ENCODE results near the gene OSTN. TPM values are rescaled to one million over a fixed set of nuclear protein-coding genes. Genes with fewer than 3 reads are reported as not detected.
A peak's percentile ranks its signal among the peaks of the same experiment; 100 is the strongest.

OSTN gene
- polyA plus RNA-seq, 1 experiment = not detected

DNA sequence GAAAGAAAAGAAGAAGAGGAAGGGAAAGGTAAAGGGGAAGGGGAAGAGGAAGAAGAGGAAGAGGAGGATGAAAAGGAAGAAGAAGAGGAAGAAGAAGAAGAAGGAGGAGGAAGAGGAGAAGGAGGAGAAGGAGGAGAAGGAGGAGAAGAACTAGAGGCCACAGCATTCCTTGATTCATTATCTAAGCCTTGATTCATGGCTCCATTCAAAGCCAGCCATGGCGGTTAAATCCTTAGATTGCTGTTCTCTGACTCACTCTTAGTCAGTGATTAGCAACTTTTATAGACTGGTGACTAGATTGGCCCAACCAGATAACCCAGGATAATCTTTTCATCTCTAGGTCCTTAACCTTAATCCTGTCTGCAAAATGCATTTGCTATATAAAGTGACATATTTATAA lies 47.6 kb downstream of the OSTN start:
- peak; percentile 29 for DNase-seq (ENCODE audit: low read depth)
- ChIA-PET CTCF (interaction anchor here (0.6 kb wide), 1 partner anchor 115 kb away, joined by 4 read pairs; no protein-coding TSS in a partner anchor), POLR2A (no interaction called here)
- H3K4me3 ChIP-seq (ENCODE audit: low read depth, low read length) = no peak overlapping the region
- no peaks in the 10 kb centered on the region for H3K27me3 ChIP-seq (ENCODE audit: control insufficient read depth, insufficient read depth, low read length)
- no peak for TF ChIP-seq CTCF (IDR thresholded peaks at IDR 0.05; ENCODE audit: insufficient read depth, low read depth, low read length)
- no peaks in the 10 kb centered on the region for H3K36me3 ChIP-seq (ENCODE audit: control insufficient read depth, insufficient read depth, low read length)

GRCh38 chr3:191253089-191253799 lies 54.2 kb downstream of the OSTN start:
- H3K27me3 ChIP-seq (ENCODE audit: control insufficient read depth, insufficient read depth, low read length) = no peaks in the 10 kb centered on the region
- no peaks in the 10 kb centered on the region for H3K36me3 ChIP-seq (ENCODE audit: control insufficient read depth, insufficient read depth, low read length)
- CTCF ChIA-PET = no interaction called here
- no peak for TF ChIP-seq CTCF (IDR thresholded peaks at IDR 0.05; ENCODE audit: insufficient read depth, low read depth, low read length)
- POLR2A ChIA-PET = no interaction called here
- H3K4me3 ChIP-seq (ENCODE audit: low read depth, low read length) = no peak overlapping the region
- no peak for DNase-seq (ENCODE audit: low read depth)

- no peak overlapping the region for H3K4me3 ChIP-seq (ENCODE audit: low read depth, low read length)
- DNase-seq (ENCODE audit: low read depth) = no peak
- H3K36me3 ChIP-seq (ENCODE audit: control insufficient read depth, insufficient read depth, low read length) = no peaks in the 10 kb centered on the region
- ChIA-PET CTCF (interaction anchor here (1.1 kb wide), 1 partner anchor 11 kb away, joined by 3 read pairs; no protein-coding TSS in a partner anchor), POLR2A (no interaction called here)
- TF ChIP-seq CTCF (IDR thresholded peaks at IDR 0.05; ENCODE audit: insufficient read depth, low read depth, low read length) = no peak
- no peaks in the 10 kb centered on the region for H3K27me3 ChIP-seq (ENCODE audit: control insufficient read depth, insufficient read depth, low read length)
These were observed 55.2 kb downstream of the OSTN start for GRCh38 chr3:191254098-191254873.

GRCh38 chr3:191255156-191255555 lies 56.1 kb downstream of the OSTN start:
- DNase-seq (ENCODE audit: low read depth) = peak; percentile 62

More at GRCh38 chr3:191255156-191255555, 56.1 kb downstream of the OSTN start:
- no peak for TF ChIP-seq CTCF (IDR thresholded peaks at IDR 0.05; ENCODE audit: insufficient read depth, low read depth, low read length)
- no peak overlapping the region for H3K4me3 ChIP-seq (ENCODE audit: low read depth, low read length)
- CTCF ChIA-PET = interaction anchor here (1.1 kb wide), 1 partner anchor 12 kb away, joined by 3 read pairs; no protein-coding TSS in a partner anchor
- H3K27me3 ChIP-seq (ENCODE audit: control insufficient read depth, insufficient read depth, low read length) = no peaks in the 10 kb centered on the region
- POLR2A ChIA-PET = no interaction called here
- no peaks in the 10 kb centered on the region for H3K36me3 ChIP-seq (ENCODE audit: control insufficient read depth, insufficient read depth, low read length)
